HEK293 (cell line): Measurements from ENCODE around the gene NEAT1.
A peak's percentile ranks its signal among the peaks of the same experiment; 100 is the strongest.

Source experiments
- CTCF ChIA-PET: fragments of 350-600 bp; formaldehyde crosslinking; extraction: SDS; loops from one replicate; lab custom pipeline; 2021; ENCODE audit warnings: antibody characterized with exemption; lab: Yijun Ruan, JAX
- POLR2A ChIA-PET: fragments of 300-600 bp; formaldehyde crosslinking; extraction: SDS; loops from one replicate; lab custom pipeline; 2020; ENCODE audit warnings: antibody characterized with exemption, inconsistent platforms; lab: Yijun Ruan, JAX
- H3K27ac ChIP-seq: fragments of 200-500 bp; sonication (Bioruptor generic); 2 replicates; pipeline ENCODE4 v1.5.1; 2014; ENCODE audit warnings: low read depth, low read length, control low read depth, inconsistent platforms; ENCODE audit errors: extremely low read depth
- H3K36me3 ChIP-seq, 2 experiments: fragments of 200-500 bp in 1 of 2; sonication (Bioruptor generic) in 1 of 2; 1 replicate in 1 of 2; 2 replicates in 1 of 2; pipeline ENCODE4 v1.5.1; 2014 to 2017; ENCODE audit warnings: inconsistent platforms in 2 of 2, low read length in 2 of 2; ENCODE audit not compliant: control insufficient read depth in 2 of 2, insufficient read depth in 1 of 2
- H3K4me1 ChIP-seq: fragments of 200-500 bp; sonication (Bioruptor generic); 2 replicates; pipeline ENCODE4 v1.5.1; 2014; ENCODE audit warnings: mild to moderate bottlenecking, low read length, inconsistent platforms; ENCODE audit not compliant: control insufficient read depth, insufficient read depth
- H3K4me3 ChIP-seq: 2 replicates; pipeline ENCODE4 v1.5.1; 2011; ENCODE audit warnings: low read depth, mild to moderate bottlenecking, control low read depth, low read length, moderate library complexity
- H3K9me3 ChIP-seq: fragments of 200-500 bp; sonication (Bioruptor generic); 2 replicates; pipeline ENCODE4 v1.5.1; 2014; ENCODE audit warnings: low read depth, low read length, inconsistent platforms; ENCODE audit not compliant: control insufficient read depth, insufficient read depth
- BCL11A ChIP-seq: fragments of 450-650 bp; formaldehyde crosslinking; IDR thresholded peaks from 2 replicates; pipeline ENCODE4 v1.5.1; 2016; ENCODE audit warnings: low read depth, missing biosample characterization, missing genetic modification characterization
- BCL11B ChIP-seq: fragments of 450-650 bp; formaldehyde crosslinking; IDR thresholded peaks from 2 replicates; pipeline ENCODE4 v1.5.1; 2016; ENCODE audit warnings: low read depth, missing biosample characterization, missing genetic modification characterization
- GLIS1 ChIP-seq: fragments of 450-650 bp; formaldehyde crosslinking; IDR thresholded peaks from 2 replicates; pipeline ENCODE4 v1.5.1; 2016; ENCODE audit warnings: missing biosample characterization, missing genetic modification characterization
- KLF1 ChIP-seq: fragments of 450-650 bp; formaldehyde crosslinking; IDR thresholded peaks from 2 replicates; pipeline ENCODE4 v1.5.1; 2016; ENCODE audit warnings: missing biosample characterization, missing genetic modification characterization
- KLF8 ChIP-seq: fragments of 450-650 bp; formaldehyde crosslinking; IDR thresholded peaks from 2 replicates; pipeline ENCODE4 v1.5.1; 2016; ENCODE audit warnings: missing biosample characterization, missing genetic modification characterization
- MZF1 ChIP-seq: fragments of 450-650 bp; formaldehyde crosslinking; IDR thresholded peaks from 2 replicates; pipeline ENCODE4 v1.5.1; 2017; ENCODE audit warnings: missing biosample characterization, missing genetic modification characterization, borderline replicate concordance
- TRIM28 ChIP-seq: IDR thresholded peaks from 2 replicates; pipeline ENCODE4 v1.6.1; 2011; ENCODE audit warnings: low read length, control low read depth, borderline replicate concordance
- ZBTB17 ChIP-seq: fragments of 450-650 bp; formaldehyde crosslinking; IDR thresholded peaks from 2 replicates; pipeline ENCODE4 v1.5.1; 2016; ENCODE audit warnings: missing biosample characterization, missing genetic modification characterization
- ZNF146 ChIP-seq: fragments of 450-650 bp; formaldehyde crosslinking; IDR thresholded peaks from 2 replicates; pipeline ENCODE4 v1.5.1; 2016; ENCODE audit warnings: missing biosample characterization, missing genetic modification characterization
- ZNF169 ChIP-seq: fragments of 450-650 bp; formaldehyde crosslinking; IDR thresholded peaks from 2 replicates; pipeline ENCODE4 v1.5.1; 2016; ENCODE audit warnings: missing biosample characterization, missing genetic modification characterization
- ZNF341 ChIP-seq: fragments of 450-650 bp; formaldehyde crosslinking; IDR thresholded peaks from 2 replicates; pipeline ENCODE4; 2016; ENCODE audit warnings: low read depth, missing biosample characterization, missing genetic modification characterization
- ZNF366 ChIP-seq: fragments of 450-650 bp; formaldehyde crosslinking; conservative IDR thresholded peaks from 2 replicates; pipeline ENCODE4 v1.5.1; 2016; ENCODE audit warnings: missing biosample characterization, missing genetic modification characterization
- ZNF501 ChIP-seq: fragments of 450-650 bp; formaldehyde crosslinking; IDR thresholded peaks from 2 replicates; pipeline ENCODE4 v1.5.1; 2016; ENCODE audit warnings: missing biosample characterization, missing genetic modification characterization
- ZNF571 ChIP-seq: fragments of 450-650 bp; formaldehyde crosslinking; IDR thresholded peaks from 2 replicates; pipeline ENCODE4 v1.5.0; 2017; ENCODE audit warnings: missing biosample characterization, missing genetic modification characterization
- ZNF600 ChIP-seq: fragments of 450-650 bp; formaldehyde crosslinking; IDR thresholded peaks from 2 replicates; pipeline ENCODE4 v1.5.1; 2016; ENCODE audit warnings: missing biosample characterization, missing genetic modification characterization
- TF ChIP-seq, protein P1 (sequence below): fragments of 450-650 bp; formaldehyde crosslinking; IDR thresholded peaks from 2 replicates; pipeline ENCODE4 v1.5.1; 2016; ENCODE audit warnings: missing biosample characterization, missing genetic modification characterization
- TF ChIP-seq, protein P2 (sequence below): fragments of 450-650 bp; formaldehyde crosslinking; IDR thresholded peaks from 2 replicates; pipeline ENCODE4 v1.5.1; 2016; ENCODE audit warnings: missing biosample characterization, missing genetic modification characterization

Gene NEAT1

DNA sequence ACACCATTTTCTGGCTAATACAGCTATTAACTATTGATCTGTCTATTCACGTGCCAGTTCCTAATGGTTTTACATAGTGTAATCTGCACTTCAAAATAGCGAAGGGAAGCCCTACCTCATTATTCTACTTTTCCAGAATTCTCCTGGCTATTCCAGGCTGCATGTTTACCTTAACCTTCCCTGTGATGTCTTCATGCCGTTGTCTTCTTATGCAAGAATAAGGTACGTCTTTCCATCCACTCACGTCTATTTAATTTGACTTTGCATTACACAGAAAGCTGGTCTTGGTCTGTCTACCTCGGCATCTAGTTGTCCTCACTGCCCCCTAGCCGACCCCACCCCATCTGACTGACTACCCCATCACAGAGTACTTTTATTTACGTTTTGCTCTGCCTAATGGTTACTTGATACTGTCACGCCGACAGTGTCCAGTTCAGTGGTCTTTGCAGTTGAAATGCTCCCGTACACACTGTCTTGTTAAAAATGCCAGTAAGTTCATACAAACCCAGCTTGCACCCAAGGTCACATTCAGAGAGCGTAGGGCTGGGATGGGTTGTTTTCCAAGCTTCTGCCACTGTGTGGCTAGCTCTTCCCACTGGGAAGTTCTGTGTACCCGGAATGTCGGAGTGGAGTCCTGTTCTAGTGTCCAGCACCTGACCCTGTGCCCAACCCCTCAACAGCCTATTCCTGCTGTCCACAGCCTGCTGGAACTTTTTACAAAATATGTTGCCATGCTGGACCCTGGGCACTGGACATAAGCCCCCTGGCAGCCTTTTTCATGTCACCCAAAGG is 15.0 kb downstream of the NEAT1 start:
- ChIA-PET CTCF (interaction anchor here (0.8 to 2.5 kb wide), 7 partner anchors 14 to 56 kb away, joined by 3 to 9 read pairs (median 3); partner anchors contain the start of gene NEAT1), POLR2A (interaction anchor here (0.6 to 5.0 kb wide), 6 partner anchors 15 to 61 kb away, joined by 3 to 39 read pairs (median 4); partner anchors contain the start of genes MALAT1 and NEAT1)
- no peaks in the 10 kb centered on the region for H3K4me1 ChIP-seq
- H3K27ac ChIP-seq: no peak overlapping the region
- H3K9me3 ChIP-seq: no peaks in the 10 kb centered on the region
- H3K4me3 ChIP-seq: no peak overlapping the region; the same call in 1 of the 2 replicates
- TF ChIP-seq ZNF600 (tag by site-specific recombination) (peak; percentile 53), ZNF366 (tag by site-specific recombination) (0 out of 2 replicates have a peak, but pooled peaks have one; percentile 23), ZNF501 (tag by site-specific recombination) (no peak)
- TF ChIP-seq, protein P1, sequence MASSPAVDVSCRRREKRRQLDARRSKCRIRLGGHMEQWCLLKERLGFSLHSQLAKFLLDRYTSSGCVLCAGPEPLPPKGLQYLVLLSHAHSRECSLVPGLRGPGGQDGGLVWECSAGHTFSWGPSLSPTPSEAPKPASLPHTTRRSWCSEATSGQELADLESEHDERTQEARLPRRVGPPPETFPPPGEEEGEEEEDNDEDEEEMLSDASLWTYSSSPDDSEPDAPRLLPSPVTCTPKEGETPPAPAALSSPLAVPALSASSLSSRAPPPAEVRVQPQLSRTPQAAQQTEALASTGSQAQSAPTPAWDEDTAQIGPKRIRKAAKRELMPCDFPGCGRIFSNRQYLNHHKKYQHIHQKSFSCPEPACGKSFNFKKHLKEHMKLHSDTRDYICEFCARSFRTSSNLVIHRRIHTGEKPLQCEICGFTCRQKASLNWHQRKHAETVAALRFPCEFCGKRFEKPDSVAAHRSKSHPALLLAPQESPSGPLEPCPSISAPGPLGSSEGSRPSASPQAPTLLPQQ (tag by site-specific recombination): no peak
- peaks cover 0 to 50% of the 10 kb centered on the region in 2 experiments; a peak in 1 of 3 replicates for H3K36me3 ChIP-seq

DNA sequence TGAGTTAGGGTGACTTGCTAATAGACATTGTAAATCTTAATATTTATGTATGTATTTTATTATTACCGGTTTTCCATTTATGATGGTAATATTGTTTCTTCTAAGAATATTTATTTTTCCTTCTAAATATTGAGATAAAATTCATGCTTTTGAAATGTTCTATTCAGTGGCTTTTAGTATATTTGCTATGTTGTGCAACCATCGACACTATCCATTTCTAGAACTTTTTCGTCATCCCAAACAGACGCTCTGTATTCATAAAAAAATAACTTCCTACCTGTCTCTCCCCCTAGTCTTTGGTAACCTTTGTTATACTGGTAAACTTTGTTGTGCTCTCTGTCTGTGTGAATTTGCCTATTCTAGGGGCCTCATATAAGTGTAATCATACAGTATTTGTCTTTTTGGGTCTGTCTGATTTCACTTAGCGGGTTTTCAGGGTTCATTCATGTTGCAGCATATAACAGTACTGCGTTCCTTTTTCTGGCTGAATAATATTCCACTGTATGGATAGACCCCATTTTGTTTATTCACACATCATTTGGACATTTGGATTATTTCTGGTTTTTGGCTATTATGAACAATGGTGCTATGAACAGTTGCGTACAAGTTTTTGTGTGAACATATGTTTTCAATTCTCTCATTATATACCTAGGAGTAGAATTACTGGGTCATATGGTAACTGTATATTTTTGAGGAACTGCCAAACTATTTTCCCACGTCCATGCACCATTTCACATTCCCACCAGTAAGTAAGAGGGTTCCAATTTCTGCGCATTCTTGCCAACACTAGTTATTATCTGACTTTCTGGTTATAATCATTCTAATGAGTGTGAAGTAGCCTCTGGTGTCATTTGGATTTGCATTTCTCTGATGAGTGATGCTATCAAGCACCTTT is 15.9 kb downstream of the NEAT1 start:
- ChIA-PET POLR2A (interaction anchor here (0.6 to 5.0 kb wide), 4 partner anchors 15 to 578 kb away, joined by 3 to 39 read pairs (median 8); partner anchors contain the start of genes MALAT1 and NEAT1), CTCF (interaction anchor here (0.8 to 1.6 kb wide), 2 partner anchors 33 to 57 kb away, joined by 3 to 7 read pairs; no protein-coding TSS in a partner anchor)
- TF ChIP-seq BCL11B: no peak
- TF ChIP-seq BCL11A (tag by site-specific recombination): no peak
- no peak for TF ChIP-seq ZBTB17 (tag by site-specific recombination)
- TF ChIP-seq ZNF571 (tag by site-specific recombination): no peak
- TF ChIP-seq MZF1 (tag by site-specific recombination): no peak
- TF ChIP-seq TRIM28: peak; percentile 24; the same call in 1 of the 2 replicates
- TF ChIP-seq ZNF169: no peak
- peak; percentile 99 for TF ChIP-seq ZNF146 (tag by site-specific recombination)
- TF ChIP-seq ZNF600 (tag by site-specific recombination): no peak
- Histone ChIP-seq H3K9me3 (no peaks in the 10 kb centered on the region), H3K4me3 (no peak overlapping the region), H3K4me1 (no peaks in the 10 kb centered on the region), H3K36me3 (peaks cover 0 to 46% of the 10 kb centered on the region in 2 experiments; a peak in 1 of 3 replicates), H3K27ac (no peak overlapping the region)

DNA sequence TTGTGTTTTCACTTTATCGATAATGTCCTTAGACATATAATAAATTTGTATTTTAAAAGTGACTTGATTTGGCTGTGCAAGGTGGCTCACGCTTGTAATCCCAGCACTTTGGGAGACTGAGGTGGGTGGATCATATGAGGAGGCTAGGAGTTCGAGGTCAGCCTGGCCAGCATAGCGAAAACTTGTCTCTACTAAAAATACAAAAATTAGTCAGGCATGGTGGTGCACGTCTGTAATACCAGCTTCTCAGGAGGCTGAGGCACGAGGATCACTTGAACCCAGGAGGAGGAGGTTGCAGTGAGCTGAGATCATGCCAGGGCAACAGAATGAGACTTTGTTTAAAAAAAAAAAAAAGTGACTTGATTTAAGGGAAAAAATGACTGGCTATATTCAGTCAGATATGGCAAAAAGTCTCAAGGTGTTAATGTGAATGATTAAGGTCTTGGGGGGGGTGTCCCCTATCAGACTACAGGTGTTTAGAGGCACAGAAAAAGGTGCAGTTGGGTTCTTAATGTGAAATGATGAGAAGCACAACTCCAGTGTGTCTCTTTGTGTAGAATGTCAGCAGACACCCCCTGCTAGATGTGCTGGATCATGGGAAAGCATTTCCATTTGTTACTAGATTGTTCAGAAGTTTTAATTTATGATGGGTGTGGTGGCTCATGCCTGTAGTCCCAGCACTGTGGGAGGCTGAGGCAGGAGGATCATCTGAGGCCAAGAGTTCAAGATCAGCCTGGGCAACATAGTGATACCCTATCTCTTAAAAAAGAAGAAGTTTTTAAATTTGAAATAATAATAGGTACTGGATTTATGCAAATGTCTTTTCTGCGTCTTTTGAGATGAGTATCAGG is 17.0 kb downstream of the NEAT1 start:
- CTCF ChIA-PET: interaction anchor here (0.6 kb wide), 1 partner anchor 32 kb away, joined by 4 read pairs; no protein-coding TSS in a partner anchor
- POLR2A ChIA-PET: interaction anchor here (0.6 to 1.9 kb wide), 7 partner anchors 16 to 579 kb away, joined by 3 to 8 read pairs (median 3); partner anchors contain the start of gene NEAT1
- Histone ChIP-seq H3K9me3 (no peaks in the 10 kb centered on the region), H3K36me3 (peaks cover 0 to 43% of the 10 kb centered on the region in 2 experiments; a peak in 1 of 3 replicates), H3K4me3 (no peak overlapping the region), H3K27ac (no peak overlapping the region), H3K4me1 (no peaks in the 10 kb centered on the region)
- TF ChIP-seq ZNF600 (tag by site-specific recombination) (0 out of 2 replicates have a peak, but pooled peaks have one; percentile 13), ZNF341 (no peak), KLF8 (tag by site-specific recombination) (no peak), KLF1 (0 out of 2 replicates have a peak, but pooled peaks have one; percentile 11), GLIS1 (tag by site-specific recombination) (peak; percentile 55)
- TF ChIP-seq, protein P2, sequence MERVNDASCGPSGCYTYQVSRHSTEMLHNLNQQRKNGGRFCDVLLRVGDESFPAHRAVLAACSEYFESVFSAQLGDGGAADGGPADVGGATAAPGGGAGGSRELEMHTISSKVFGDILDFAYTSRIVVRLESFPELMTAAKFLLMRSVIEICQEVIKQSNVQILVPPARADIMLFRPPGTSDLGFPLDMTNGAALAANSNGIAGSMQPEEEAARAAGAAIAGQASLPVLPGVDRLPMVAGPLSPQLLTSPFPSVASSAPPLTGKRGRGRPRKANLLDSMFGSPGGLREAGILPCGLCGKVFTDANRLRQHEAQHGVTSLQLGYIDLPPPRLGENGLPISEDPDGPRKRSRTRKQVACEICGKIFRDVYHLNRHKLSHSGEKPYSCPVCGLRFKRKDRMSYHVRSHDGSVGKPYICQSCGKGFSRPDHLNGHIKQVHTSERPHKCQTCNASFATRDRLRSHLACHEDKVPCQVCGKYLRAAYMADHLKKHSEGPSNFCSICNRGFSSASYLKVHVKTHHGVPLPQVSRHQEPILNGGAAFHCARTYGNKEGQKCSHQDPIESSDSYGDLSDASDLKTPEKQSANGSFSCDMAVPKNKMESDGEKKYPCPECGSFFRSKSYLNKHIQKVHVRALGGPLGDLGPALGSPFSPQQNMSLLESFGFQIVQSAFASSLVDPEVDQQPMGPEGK: 0 out of 2 replicates have a peak, but pooled peaks have one; percentile 10
